ENCODE data around the gene CYGB. TPM values are rescaled to one million over a fixed set of nuclear protein-coding genes. Genes with fewer than 3 reads are reported as not detected.

The CYGB gene
- total RNA-seq, 3 donors from 2014 or later, result 5.9 to 37.4 (median 27.2) TPM

Other genes starting within 250 kb of the CYGB start
- gene QRICH2, start 229.4 kb downstream of the CYGB start, total RNA-seq, result 1 to 10 TPM; 3.0 to 4.3 (median 3.8) TPM
- 100 to 1,000 TPM in 1 of 3 donors, 10 to 100 TPM in 2; 71.4 to 110 (median 78.3) TPM for gene PRPSAP1, start 183.8 kb downstream of the CYGB start, total RNA-seq
- 10 to 100 TPM in 2 of 3 donors, 1 to 10 TPM in 1; 9.6 to 28.5 (median 23.0) TPM for gene SPHK1, start 153.1 kb downstream of the CYGB start, total RNA-seq
- gene UBE2O, start 84.6 kb downstream of the CYGB start, total RNA-seq, result 10 to 100 TPM; 17.4 to 22.5 (median 17.7) TPM
- gene AANAT, start 70.1 kb downstream of the CYGB start, total RNA-seq, result not detected
- gene RHBDF2, start 36.3 kb downstream of the CYGB start, total RNA-seq, result 10 to 100 TPM; 13.4 to 35.5 (median 26.8) TPM
- 1 to 10 TPM; 1.5 to 7.2 (median 4.9) TPM for gene PRCD, start 2.3 kb upstream of the CYGB start, total RNA-seq
- 10 to 100 TPM; 10.5 to 39.8 (median 12.0) TPM for gene ST6GALNAC2, start 48.2 kb upstream of the CYGB start, total RNA-seq
- gene ST6GALNAC1, start 106.0 kb upstream of the CYGB start, total RNA-seq, result 1 to 10 TPM; 1.3 to 1.6 (median 1.3) TPM
- gene MXRA7, start 173.3 kb upstream of the CYGB start, total RNA-seq, result 100 to 1,000 TPM; 106 to 242 (median 113) TPM
- 10 to 100 TPM; 13.1 to 34.1 (median 25.6) TPM for gene JMJD6, start 188.9 kb upstream of the CYGB start, total RNA-seq
- 10 to 100 TPM; 25.6 to 47.7 (median 28.5) TPM for gene METTL23, start 189.1 kb upstream of the CYGB start, total RNA-seq
- gene SRSF2, start 199.6 kb upstream of the CYGB start, total RNA-seq, result 100 to 1,000 TPM; 143 to 247 (median 244) TPM
- gene MFSD11, start 200.4 kb upstream of the CYGB start, total RNA-seq, result 10 to 100 TPM; 20.6 to 42.6 (median 23.6) TPM